Neural cell (in vitro differentiated cells): ENCODE data around the gene SLPI. TPM values are rescaled to one million over a fixed set of nuclear protein-coding genes. Genes with fewer than 3 reads are reported as not detected.

Experiments used
- H2AFZ ChIP-seq: fragments of 200-600, 300-800 bp; sonication (generic), shearing (Covaris generic); 2 replicates; pipeline ENCODE4 v1.6.0; 2014; ENCODE audit warnings: low read depth, mild to moderate bottlenecking, antibody characterized with exemption, low read length, moderate library complexity
- H3F3A ChIP-seq: fragments of 200-600 bp; shearing (Covaris generic); 2 replicates; pipeline ENCODE4 v1.6.1; 2016; ENCODE audit warnings: mild to moderate bottlenecking, moderate library complexity, mixed read lengths, antibody characterized with exemption, low read length; ENCODE audit not compliant: insufficient read depth, poor library complexity, severe bottlenecking
- H3K27ac ChIP-seq: fragments of 200-600, 300-800 bp; sonication (generic), shearing (Covaris generic); 2 replicates; pipeline ENCODE4 v1.5.1; 2014; ENCODE audit warnings: mild to moderate bottlenecking, low read length, moderate library complexity
- H3K27me3 ChIP-seq: fragments of 300-800, 200-600 bp; sonication (generic), shearing (Covaris generic); 2 replicates; pipeline ENCODE4 v1.6.0; 2014; ENCODE audit warnings: mild to moderate bottlenecking, low read depth, low read length, moderate library complexity; ENCODE audit not compliant: insufficient read depth
- H3K36me3 ChIP-seq: fragments of 300-800, 200-600 bp; sonication (generic), shearing (Covaris generic); 2 replicates; pipeline ENCODE4 v1.5.1; 2014; ENCODE audit warnings: mild to moderate bottlenecking, antibody characterized with exemption, low read length, moderate library complexity; ENCODE audit not compliant: insufficient read depth
- H3K4me2 ChIP-seq: fragments of 300-800, 200-600 bp; sonication (generic), shearing (Covaris generic); 2 replicates; pipeline ENCODE4 v1.6.0; 2014; ENCODE audit warnings: mild to moderate bottlenecking, low read length
- H3K4me3 ChIP-seq: fragments of 300-800, 200-600 bp; sonication (generic), shearing (Covaris generic); 2 replicates; pipeline ENCODE4 v1.5.1; 2014; ENCODE audit warnings: mild to moderate bottlenecking, low read length, moderate library complexity
- H3K79me2 ChIP-seq: fragments of 200-600 bp; shearing (Covaris generic); replicated peaks from 2 replicates; pipeline ENCODE4 v1.6.0; 2014; ENCODE audit warnings: mild to moderate bottlenecking, low read length, moderate library complexity; ENCODE audit not compliant: insufficient read depth
- H3K9ac ChIP-seq: fragments of 300-800, 200-600 bp; sonication (generic), shearing (Covaris generic); 2 replicates; pipeline ENCODE4 v1.6.1; 2016; ENCODE audit warnings: mild to moderate bottlenecking, low read length, mixed read lengths
- H3K9me2 ChIP-seq: fragments of 200-600 bp; shearing (Covaris generic); 2 replicates; pipeline ENCODE4 v1.6.1; 2016; ENCODE audit warnings: mild to moderate bottlenecking, low read length, mixed read lengths; ENCODE audit not compliant: insufficient read depth
- H3K9me3 ChIP-seq: fragments of 200-600, 300-800 bp; sonication (generic), shearing (Covaris generic); 2 replicates; pipeline ENCODE4 v1.6.1; 2016; ENCODE audit warnings: mild to moderate bottlenecking, mixed run types, low read length, moderate library complexity, mixed read lengths
- H4K20me1 ChIP-seq: fragments of 200-600 bp; shearing (Covaris generic); 2 replicates; pipeline ENCODE4 v1.6.1; 2016; ENCODE audit warnings: mild to moderate bottlenecking, mixed run types; ENCODE audit not compliant: insufficient read depth
- EP300 ChIP-seq: fragments of 450-650 bp; conservative IDR thresholded peaks from 2 replicates; pipeline ENCODE4 v1.6.1; 2014; ENCODE audit warnings: antibody characterized with exemption, mild to moderate bottlenecking, moderate library complexity; ENCODE audit not compliant: poor library complexity, severe bottlenecking
- EZH2 ChIP-seq: fragments of 200-600, 300-800 bp; shearing (Covaris generic), sonication (generic); IDR thresholded peaks from 2 replicates; pipeline ENCODE4 v1.6.1; 2014; ENCODE audit warnings: antibody characterized with exemption, low read length, borderline replicate concordance, mild to moderate bottlenecking; ENCODE audit not compliant: insufficient read depth, poor library complexity, severe bottlenecking
- MXI1 ChIP-seq: fragments of 450-650 bp; conservative IDR thresholded peaks from 2 replicates; pipeline ENCODE4 v1.6.1; 2014; ENCODE audit warnings: antibody characterized with exemption, mild to moderate bottlenecking; ENCODE audit not compliant: poor library complexity, severe bottlenecking
- POLR2AphosphoS5 ChIP-seq: IDR thresholded peaks from 2 replicates; pipeline ENCODE4 v1.6.1; 2012
- RAD21 ChIP-seq: fragments of 450-650 bp; conservative IDR thresholded peaks from 2 replicates; pipeline ENCODE4 v1.6.1; 2014; ENCODE audit warnings: antibody characterized with exemption, mild to moderate bottlenecking, moderate library complexity
- SMC3 ChIP-seq: fragments of 450-650 bp; conservative IDR thresholded peaks from 2 replicates; pipeline ENCODE4 v1.6.1; 2014; ENCODE audit warnings: antibody characterized with exemption, mild to moderate bottlenecking, moderate library complexity; ENCODE audit not compliant: poor library complexity
- TAF1 ChIP-seq: IDR thresholded peaks from 2 replicates; pipeline ENCODE4 v1.6.1; 2012; ENCODE audit warnings: low read depth
- polyA plus RNA-seq: library from polyadenylated mRNA; depleted of rRNA; stranded (reverse); fragments of >200 nt; gene quantifications from 2 replicates; pipeline ENCODE4 v1.2.3, GENCODE V29; 2014
- TF ChIP-seq, protein P1 (sequence below): IDR thresholded peaks from 2 replicates; pipeline ENCODE4 v1.6.1; 2012; ENCODE audit warnings: borderline replicate concordance
- TF ChIP-seq, protein P2 (sequence below): fragments of 450-650 bp; IDR thresholded peaks from 2 replicates; pipeline ENCODE4 v1.5.1; 2014; ENCODE audit warnings: antibody characterized with exemption, mild to moderate bottlenecking, moderate library complexity; ENCODE audit not compliant: poor library complexity, severe bottlenecking

The SLPI gene
- polyA plus RNA-seq, 1 donor from 2014 or later, result not detected

GRCh38 chr20:45294003-45294368, 39.6 kb upstream of the SLPI start:
- no peak overlapping the region for H3K27ac ChIP-seq
- H3K4me2 ChIP-seq, result no peak overlapping the region
- no peaks in the 10 kb centered on the region for H3K9me2 ChIP-seq
- H3K36me3 ChIP-seq, result no peaks in the 10 kb centered on the region
- no peaks in the 10 kb centered on the region for H3K79me2 ChIP-seq
- no peak overlapping the region for H3K9ac ChIP-seq
- H3K27me3 ChIP-seq, result peaks cover 14% of the 10 kb centered on the region
- no peak for TF ChIP-seq TAF1
- peak; percentile 0 for TF ChIP-seq RAD21
- no peaks in the 10 kb centered on the region for H3F3A ChIP-seq
- peaks cover 3% of the 10 kb centered on the region for H3K9me3 ChIP-seq
- H4K20me1 ChIP-seq, result no peaks in the 10 kb centered on the region
- peak overlapping the region; percentile 73 for H3K4me3 ChIP-seq
- H2AFZ ChIP-seq, result no peak overlapping the region

DNA sequence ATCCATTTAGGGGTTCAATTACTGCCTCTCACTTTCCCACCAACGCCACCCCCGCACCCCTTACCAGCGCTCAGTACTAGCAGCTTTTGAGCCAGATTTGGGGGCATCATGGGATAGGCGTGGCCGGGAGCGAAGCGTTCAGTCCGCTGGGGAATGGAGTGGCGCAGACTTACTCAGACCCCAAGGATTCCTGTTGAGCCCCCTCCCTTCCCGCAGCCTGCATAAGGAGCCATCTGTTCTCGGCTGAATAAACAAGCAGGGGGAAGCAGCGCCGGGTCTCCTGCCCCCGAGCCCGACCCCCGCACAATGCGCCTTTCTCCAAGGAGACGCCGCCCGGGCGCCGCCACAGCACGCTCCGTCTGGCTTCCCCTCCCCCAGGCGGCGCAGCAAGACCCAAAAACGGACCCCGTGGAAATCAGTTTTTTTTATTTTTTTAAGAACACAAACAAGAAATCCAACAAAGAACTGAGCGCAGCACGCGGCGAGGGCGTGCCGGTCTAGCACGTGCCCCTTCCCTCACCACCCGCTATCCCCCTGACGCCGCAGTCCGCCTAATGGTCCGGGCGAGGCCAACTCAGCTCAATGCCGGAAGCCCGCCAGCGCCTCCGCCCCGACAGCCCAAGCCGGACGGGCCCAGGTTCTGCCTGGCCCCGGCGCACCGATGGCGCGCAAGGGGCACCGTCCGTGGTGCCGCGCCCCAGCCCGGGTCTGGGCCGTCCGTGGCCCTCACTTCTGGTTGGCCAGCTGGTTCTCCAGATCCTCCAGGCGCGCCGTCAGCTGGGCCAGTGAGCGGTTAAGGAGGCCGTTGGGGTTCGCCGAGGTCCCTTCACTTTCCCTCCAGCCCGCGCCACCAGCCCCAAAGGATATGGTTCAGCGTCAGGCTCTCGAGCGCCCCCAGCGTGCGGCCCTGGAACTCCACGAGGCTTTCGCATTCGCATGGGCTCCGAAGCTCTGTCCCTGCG, 39.0 kb upstream of the SLPI start:
- no peaks in the 10 kb centered on the region for H3F3A ChIP-seq
- no peak overlapping the region for H2AFZ ChIP-seq
- TF ChIP-seq, protein P1, sequence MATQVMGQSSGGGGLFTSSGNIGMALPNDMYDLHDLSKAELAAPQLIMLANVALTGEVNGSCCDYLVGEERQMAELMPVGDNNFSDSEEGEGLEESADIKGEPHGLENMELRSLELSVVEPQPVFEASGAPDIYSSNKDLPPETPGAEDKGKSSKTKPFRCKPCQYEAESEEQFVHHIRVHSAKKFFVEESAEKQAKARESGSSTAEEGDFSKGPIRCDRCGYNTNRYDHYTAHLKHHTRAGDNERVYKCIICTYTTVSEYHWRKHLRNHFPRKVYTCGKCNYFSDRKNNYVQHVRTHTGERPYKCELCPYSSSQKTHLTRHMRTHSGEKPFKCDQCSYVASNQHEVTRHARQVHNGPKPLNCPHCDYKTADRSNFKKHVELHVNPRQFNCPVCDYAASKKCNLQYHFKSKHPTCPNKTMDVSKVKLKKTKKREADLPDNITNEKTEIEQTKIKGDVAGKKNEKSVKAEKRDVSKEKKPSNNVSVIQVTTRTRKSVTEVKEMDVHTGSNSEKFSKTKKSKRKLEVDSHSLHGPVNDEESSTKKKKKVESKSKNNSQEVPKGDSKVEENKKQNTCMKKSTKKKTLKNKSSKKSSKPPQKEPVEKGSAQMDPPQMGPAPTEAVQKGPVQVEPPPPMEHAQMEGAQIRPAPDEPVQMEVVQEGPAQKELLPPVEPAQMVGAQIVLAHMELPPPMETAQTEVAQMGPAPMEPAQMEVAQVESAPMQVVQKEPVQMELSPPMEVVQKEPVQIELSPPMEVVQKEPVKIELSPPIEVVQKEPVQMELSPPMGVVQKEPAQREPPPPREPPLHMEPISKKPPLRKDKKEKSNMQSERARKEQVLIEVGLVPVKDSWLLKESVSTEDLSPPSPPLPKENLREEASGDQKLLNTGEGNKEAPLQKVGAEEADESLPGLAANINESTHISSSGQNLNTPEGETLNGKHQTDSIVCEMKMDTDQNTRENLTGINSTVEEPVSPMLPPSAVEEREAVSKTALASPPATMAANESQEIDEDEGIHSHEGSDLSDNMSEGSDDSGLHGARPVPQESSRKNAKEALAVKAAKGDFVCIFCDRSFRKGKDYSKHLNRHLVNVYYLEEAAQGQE, result no peak
- peak; percentile 29 for TF ChIP-seq POLR2AphosphoS5
- TF ChIP-seq MXI1, result peak; percentile 61
- peak; percentile 20 for TF ChIP-seq EP300
- TF ChIP-seq RAD21, result peak; percentile 22
- TF ChIP-seq SMC3, result peak; percentile 39
- no peak for TF ChIP-seq TAF1
- no peak for TF ChIP-seq EZH2
- TF ChIP-seq, protein P2, sequence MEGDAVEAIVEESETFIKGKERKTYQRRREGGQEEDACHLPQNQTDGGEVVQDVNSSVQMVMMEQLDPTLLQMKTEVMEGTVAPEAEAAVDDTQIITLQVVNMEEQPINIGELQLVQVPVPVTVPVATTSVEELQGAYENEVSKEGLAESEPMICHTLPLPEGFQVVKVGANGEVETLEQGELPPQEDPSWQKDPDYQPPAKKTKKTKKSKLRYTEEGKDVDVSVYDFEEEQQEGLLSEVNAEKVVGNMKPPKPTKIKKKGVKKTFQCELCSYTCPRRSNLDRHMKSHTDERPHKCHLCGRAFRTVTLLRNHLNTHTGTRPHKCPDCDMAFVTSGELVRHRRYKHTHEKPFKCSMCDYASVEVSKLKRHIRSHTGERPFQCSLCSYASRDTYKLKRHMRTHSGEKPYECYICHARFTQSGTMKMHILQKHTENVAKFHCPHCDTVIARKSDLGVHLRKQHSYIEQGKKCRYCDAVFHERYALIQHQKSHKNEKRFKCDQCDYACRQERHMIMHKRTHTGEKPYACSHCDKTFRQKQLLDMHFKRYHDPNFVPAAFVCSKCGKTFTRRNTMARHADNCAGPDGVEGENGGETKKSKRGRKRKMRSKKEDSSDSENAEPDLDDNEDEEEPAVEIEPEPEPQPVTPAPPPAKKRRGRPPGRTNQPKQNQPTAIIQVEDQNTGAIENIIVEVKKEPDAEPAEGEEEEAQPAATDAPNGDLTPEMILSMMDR, result peak; percentile 83
- H3K27me3 ChIP-seq, result peaks cover 14% of the 10 kb centered on the region
- H3K27ac ChIP-seq, result no peak overlapping the region
- H3K36me3 ChIP-seq, result no peaks in the 10 kb centered on the region
- no peaks in the 10 kb centered on the region for H4K20me1 ChIP-seq
- H3K4me3 ChIP-seq, result peak overlapping the region; percentile 73
- no peaks in the 10 kb centered on the region for H3K9me2 ChIP-seq
- H3K9ac ChIP-seq, result peak overlapping the region; percentile 59
- H3K79me2 ChIP-seq, result no peaks in the 10 kb centered on the region
- peaks cover 3% of the 10 kb centered on the region for H3K9me3 ChIP-seq
- H3K4me2 ChIP-seq, result peak overlapping the region; percentile 7
